AG04449 (cell line): ENCODE measurements around the gene AIDA.

Source experiments
- CTCF ChIA-PET: fragments of 350-600 bp; formaldehyde crosslinking; extraction: SDS; loops from one replicate; lab custom pipeline; 2021; ENCODE audit warnings: antibody characterized with exemption; lab: Yijun Ruan, JAX
- POLR2A ChIA-PET: fragments of 400-600, 350-600 bp; formaldehyde crosslinking; extraction: SDS; loops from one replicate; lab custom pipeline; 2020; ENCODE audit warnings: antibody characterized with exemption, inconsistent platforms; lab: Yijun Ruan, JAX
- DNase-seq: peaks from one replicate; pipeline ENCODE4 v3.0.0-alpha.2; 2010; ENCODE audit warnings: low read depth, low spot score
- H3K4me3 ChIP-seq: 2 replicates; pipeline ENCODE4 v1.5.1; 2011; ENCODE audit warnings: low read depth, mild to moderate bottlenecking, control low read depth, low read length
- CTCF ChIP-seq: IDR thresholded peaks from one replicate; pipeline ENCODE4 v1.5.1; 2011; ENCODE audit warnings: mild to moderate bottlenecking, moderate library complexity, low read length, control low read depth, inconsistent platforms; ENCODE audit not compliant: insufficient read depth; ENCODE audit errors: missing control alignments

Gene AIDA

DNA sequence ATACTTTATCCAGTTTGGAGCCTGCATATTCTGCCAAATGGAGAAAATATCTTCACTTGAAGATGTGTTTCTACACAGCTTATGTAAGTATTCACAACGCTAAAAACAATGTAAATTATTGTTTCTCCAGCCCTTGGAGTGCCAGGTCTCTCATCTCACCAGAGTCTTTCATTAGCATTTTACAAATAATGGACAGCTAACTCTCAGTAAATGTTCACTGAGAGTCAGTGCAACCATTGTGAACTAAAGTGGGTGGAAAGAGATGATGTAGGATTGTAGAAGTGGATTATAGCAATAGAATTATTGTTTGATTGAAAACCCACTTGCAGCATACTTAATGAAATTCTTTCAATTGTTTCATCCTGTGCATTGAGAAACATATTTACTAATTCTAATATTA lies 16.5 kb upstream of the AIDA start:
- ChIA-PET CTCF (interaction anchor here (1.1 to 3.4 kb wide), 3 partner anchors 10 to 395 kb away, joined by 3 to 17 read pairs (median 4); no protein-coding TSS in a partner anchor), POLR2A (interaction anchor here (0.8 kb wide), 1 partner anchor 16 kb away, joined by 3 read pairs; the partner anchor contains the start of genes AIDA and BROX)
- no peak for DNase-seq
- no peak for TF ChIP-seq CTCF
- no peak overlapping the region for H3K4me3 ChIP-seq

- POLR2A ChIA-PET: no interaction called here
- DNase-seq: no peak
- no peak overlapping the region for H3K4me3 ChIP-seq
- CTCF ChIA-PET: interaction anchor here (0.8 to 1.8 kb wide), 2 partner anchors 19 to 82 kb away, joined by 3 to 4 read pairs; no protein-coding TSS in a partner anchor
- no peak for TF ChIP-seq CTCF
Observed at GRCh38 chr1:222716393-222716792, 4.1 kb upstream of the AIDA start.

DNA sequence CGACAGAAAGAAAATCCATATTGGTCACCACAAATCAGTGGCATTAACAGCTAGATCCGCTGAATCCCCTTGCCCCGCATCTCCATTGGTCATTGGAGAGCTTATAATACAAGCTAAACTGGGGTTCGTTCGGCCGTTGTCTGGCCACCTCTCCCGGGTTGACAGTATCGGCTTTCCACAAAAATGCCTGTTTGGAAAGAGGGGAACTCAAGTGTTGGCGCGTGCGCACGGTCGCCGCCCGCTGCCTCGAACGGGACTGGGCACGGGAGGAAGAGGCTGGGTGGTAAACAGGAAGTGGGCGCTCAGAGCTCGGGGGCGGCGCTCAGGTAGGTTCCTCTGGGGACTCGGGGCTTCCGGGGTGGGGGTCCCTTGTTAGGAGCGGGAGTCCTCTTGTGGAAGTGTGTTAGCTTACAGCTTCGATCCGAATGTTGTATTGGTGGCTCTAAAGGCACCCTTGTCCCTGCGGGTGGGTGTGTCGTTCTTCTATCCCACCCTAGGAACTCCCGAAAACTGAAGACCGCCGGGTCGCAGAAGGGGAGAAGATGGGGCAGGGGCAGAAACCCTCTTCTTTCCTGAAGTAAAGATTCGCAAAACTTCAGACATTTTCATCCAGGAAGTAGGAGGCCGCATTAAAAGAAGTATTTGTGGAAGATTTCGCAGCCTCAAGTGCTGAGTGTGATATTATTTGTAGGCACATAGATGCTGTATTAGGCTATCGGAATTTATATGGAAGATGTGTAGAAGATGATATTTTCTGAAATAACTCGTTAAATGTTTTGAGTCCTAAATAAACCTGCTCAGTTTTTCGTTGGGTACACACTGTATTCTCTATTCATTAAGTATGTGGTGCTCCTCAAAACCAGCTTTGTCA lies 1.0 kb upstream of the AIDA start:
- TF ChIP-seq CTCF: no peak
- H3K4me3 ChIP-seq: peak overlapping the region; percentile 97
- POLR2A ChIA-PET: interaction anchor here (0.6 to 1.1 kb wide), 5 partner anchors 16 to 1757 kb away, joined by 3 read pairs; no protein-coding TSS in a partner anchor
- DNase-seq: peak; percentile 76
- CTCF ChIA-PET: interaction anchor here (1.1 to 1.7 kb wide), 6 partner anchors 27 to 421 kb away, joined by 3 to 8 read pairs (median 4); no protein-coding TSS in a partner anchor

- no peak for TF ChIP-seq CTCF
- peak overlapping the region; percentile 97 for H3K4me3 ChIP-seq
- no peak for DNase-seq
- CTCF ChIA-PET: interaction anchor here (1.1 to 1.5 kb wide), 3 partner anchors 25 to 247 kb away, joined by 3 to 8 read pairs (median 3); no protein-coding TSS in a partner anchor
- POLR2A ChIA-PET: interaction anchor here (0.6 to 1.1 kb wide), 2 partner anchors 67 to 354 kb away, joined by 3 read pairs; no protein-coding TSS in a partner anchor
Observed at GRCh38 chr1:222711319-222712252, 705 bp downstream of the AIDA start.

- no peak for TF ChIP-seq CTCF
- POLR2A ChIA-PET: no interaction called here
- no peak overlapping the region for H3K4me3 ChIP-seq
- CTCF ChIA-PET: interaction anchor here (0.7 kb wide), 1 partner anchor 9 kb away, joined by 3 read pairs; no protein-coding TSS in a partner anchor
- DNase-seq: no peak
Observed at GRCh38 chr1:222709700-222710153, 2.6 kb downstream of the AIDA start.
